Measurements from ENCODE around the gene MLLT10. TPM values are rescaled to one million over a fixed set of nuclear protein-coding genes. Genes with fewer than 3 reads are reported as not detected.
"Not testable (repeated sequence)": the region's sequence is repeated elsewhere in the genome, so short reads cannot be mapped to it uniquely, and the experiment has no call there.

The MLLT10 gene
- total and polyA plus RNA-seq, 4 experiments from 2014 or later: 5.2 to 73.4 (median 36.5) TPM

DNA sequence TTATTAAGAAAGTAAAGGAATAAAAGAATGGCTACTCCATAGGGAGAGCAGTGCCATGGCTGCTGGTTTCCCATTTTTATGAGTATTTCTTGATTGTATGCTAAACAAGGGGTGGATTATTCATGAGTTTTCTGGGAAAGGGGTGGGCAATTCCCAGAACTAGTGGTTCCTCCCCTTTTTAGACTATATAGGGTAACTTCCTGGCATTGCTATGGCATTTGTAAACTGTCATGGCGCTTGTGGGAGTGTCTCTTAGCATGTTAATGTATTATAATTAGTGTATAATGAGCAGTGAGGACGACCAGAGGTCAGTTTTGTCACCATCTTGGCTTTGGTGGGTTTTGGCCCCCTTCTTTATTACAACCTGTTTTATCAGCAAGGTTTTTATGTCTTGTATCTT, 40.5 kb downstream of the MLLT10 start:
- Mint-ChIP-seq H3K36me3 (peaks cover 37 to 44% of the 10 kb centered on the region in 2 donors), H3K4me1 (peaks cover 45 to 58% (median 51%) of the 10 kb centered on the region in 4 donors)
- H3K9me3 ChIP-seq (ENCODE audit: control insufficient read depth in 1 of 2, low read length in 2 of 2); intact Hi-C loops (cut with micrococcal nuclease); H3K27ac Mint-ChIP-seq; POLR2A ChIA-PET (ENCODE audit: partially characterized antibody); H3K9me3 Mint-ChIP-seq; H3K4me3 Mint-ChIP-seq; DNase-seq; H3K27ac ChIP-seq (ENCODE audit: low read depth, low read length); H3K36me3 ChIP-seq (ENCODE audit: insufficient read depth, low read length); CTCF ChIA-PET (ENCODE audit: partially characterized antibody); H3K4me3 ChIP-seq (ENCODE audit: low read length in 2 of 2); H3K27me3 ChIP-seq (ENCODE audit: insufficient read depth, low read length); H3K27me3 Mint-ChIP-seq: not testable (repeated sequence)
- H3K4me1 ChIP-seq (ENCODE audit: insufficient read depth, low read length): peaks cover 27% of the 10 kb centered on the region

- Mint-ChIP-seq H3K4me3 (no peak overlapping the region), H3K36me3 (peaks cover 37 to 39% of the 10 kb centered on the region in 2 donors), H3K4me1 (peaks cover 26 to 42% (median 36%) of the 10 kb centered on the region in 4 donors), H3K27me3 (no peaks in the 10 kb centered on the region), H3K27ac (peak overlapping the region in 2 of 7 donors; percentile 29 to 57), H3K9me3 (peaks cover 0 to 6% (median 2%) of the 10 kb centered on the region in 8 donors)
- Histone ChIP-seq H3K27me3 (ENCODE audit: insufficient read depth, low read length) (no peaks in the 10 kb centered on the region), H3K4me1 (ENCODE audit: insufficient read depth, low read length) (no peaks in the 10 kb centered on the region), H3K9me3 (ENCODE audit: control insufficient read depth in 1 of 2, low read length in 2 of 2) (no peaks in the 10 kb centered on the region), H3K27ac (ENCODE audit: low read depth, low read length) (no peak overlapping the region), H3K36me3 (ENCODE audit: insufficient read depth, low read length) (no peaks in the 10 kb centered on the region), H3K4me3 (ENCODE audit: low read length in 2 of 2) (no peak overlapping the region)
- CTCF ChIA-PET (ENCODE audit: partially characterized antibody): no interaction called here
- POLR2A ChIA-PET (ENCODE audit: partially characterized antibody): no interaction called here
- no peak for DNase-seq
- intact Hi-C loops (cut with micrococcal nuclease): no loop called here
These were observed 45.3 kb downstream of the MLLT10 start for GRCh38 chr10:21579291-21579690.

- H3K36me3 ChIP-seq (ENCODE audit: insufficient read depth, low read length); H3K4me3 ChIP-seq (ENCODE audit: low read length in 2 of 2); H3K9me3 Mint-ChIP-seq; H3K27me3 Mint-ChIP-seq; POLR2A ChIA-PET (ENCODE audit: partially characterized antibody); intact Hi-C loops (cut with micrococcal nuclease); H3K4me1 ChIP-seq (ENCODE audit: insufficient read depth, low read length); CTCF ChIA-PET (ENCODE audit: partially characterized antibody); H3K27ac ChIP-seq (ENCODE audit: low read depth, low read length); DNase-seq; H3K27me3 ChIP-seq (ENCODE audit: insufficient read depth, low read length); H3K9me3 ChIP-seq (ENCODE audit: control insufficient read depth in 1 of 2, low read length in 2 of 2): not testable (repeated sequence)
- Mint-ChIP-seq H3K27ac (peak overlapping the region in 3 of 7 donors; percentile 38 to 46 (median 41)), H3K36me3 (peaks cover 41 to 44% of the 10 kb centered on the region in 2 donors), H3K4me3 (peak overlapping the region in 2 of 8 donors; percentile 8 to 52), H3K4me1 (peaks cover 27 to 46% (median 37%) of the 10 kb centered on the region in 4 donors)
These were observed 47.4 kb downstream of the MLLT10 start for GRCh38 chr10:21581421-21581834.

DNA sequence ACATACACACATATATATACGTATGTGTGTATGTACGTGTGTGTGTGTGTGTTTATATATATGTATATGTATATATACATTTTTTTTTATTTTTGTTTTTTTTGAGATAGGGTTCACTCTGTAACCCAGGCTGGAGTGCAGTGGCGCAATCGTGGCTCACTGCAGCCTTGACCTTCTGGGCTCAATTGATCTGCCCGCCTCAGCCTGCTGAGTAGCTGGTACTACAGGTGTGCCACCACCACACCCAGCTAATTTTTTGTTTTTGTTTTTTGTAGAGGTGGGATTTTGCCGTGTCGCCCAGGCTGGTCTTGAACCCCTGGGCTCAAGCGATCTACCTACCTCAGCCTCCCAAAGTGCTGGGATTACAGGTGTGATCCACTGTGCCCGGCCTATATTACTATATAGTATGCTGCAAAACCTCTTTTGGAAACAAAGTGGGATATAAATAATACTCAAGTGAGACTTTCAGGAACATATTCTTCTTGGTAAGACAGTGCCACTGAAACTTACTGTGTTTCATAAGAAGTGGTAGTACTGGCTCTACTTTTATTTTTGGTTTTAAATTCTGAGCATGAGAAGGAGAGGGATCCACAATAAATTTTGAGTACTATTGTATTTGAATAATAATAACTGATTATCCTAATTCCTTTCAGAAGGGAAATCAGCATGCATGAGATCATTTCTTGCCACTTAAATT, 51.0 kb downstream of the MLLT10 start:
- peak overlapping the region in 3 of 8 donors; percentile 6 to 51 (median 11) for H3K4me3 Mint-ChIP-seq
- H3K27ac Mint-ChIP-seq: peak overlapping the region in 3 of 7 donors; percentile 29 to 70 (median 39)
- CTCF ChIA-PET (ENCODE audit: partially characterized antibody): no interaction called here
- H3K36me3 Mint-ChIP-seq: peaks cover 52 to 53% of the 10 kb centered on the region in 2 donors
- no peaks in the 10 kb centered on the region for H3K36me3 ChIP-seq (ENCODE audit: insufficient read depth, low read length)
- H3K27ac ChIP-seq (ENCODE audit: low read depth, low read length): no peak overlapping the region
- POLR2A ChIA-PET (ENCODE audit: partially characterized antibody): no interaction called here
- H3K4me1 Mint-ChIP-seq: peaks cover 24 to 55% (median 39%) of the 10 kb centered on the region in 4 donors
- H3K27me3 Mint-ChIP-seq: no peaks in the 10 kb centered on the region
- H3K4me1 ChIP-seq (ENCODE audit: insufficient read depth, low read length): peaks cover 8% of the 10 kb centered on the region
- no peak overlapping the region for H3K4me3 ChIP-seq (ENCODE audit: low read length in 2 of 2)
- no peaks in the 10 kb centered on the region for H3K27me3 ChIP-seq (ENCODE audit: insufficient read depth, low read length)
- no peak for DNase-seq
- peaks cover 0 to 6% (median 2%) of the 10 kb centered on the region in 8 donors for H3K9me3 Mint-ChIP-seq
- no peaks in the 10 kb centered on the region for H3K9me3 ChIP-seq (ENCODE audit: control insufficient read depth in 1 of 2, low read length in 2 of 2)
- intact Hi-C loops (cut with micrococcal nuclease): no loop called here

- Histone ChIP-seq H3K4me1 (ENCODE audit: insufficient read depth, low read length) (peaks cover 8% of the 10 kb centered on the region), H3K27ac (ENCODE audit: low read depth, low read length) (no peak overlapping the region), H3K27me3 (ENCODE audit: insufficient read depth, low read length) (no peaks in the 10 kb centered on the region), H3K9me3 (ENCODE audit: control insufficient read depth in 1 of 2, low read length in 2 of 2) (no peaks in the 10 kb centered on the region), H3K36me3 (ENCODE audit: insufficient read depth, low read length) (no peaks in the 10 kb centered on the region), H3K4me3 (ENCODE audit: low read length in 2 of 2) (no peak overlapping the region)
- Mint-ChIP-seq H3K36me3 (peaks cover 51 to 59% of the 10 kb centered on the region in 2 donors), H3K9me3 (peaks cover 0 to 6% (median 2%) of the 10 kb centered on the region in 8 donors), H3K27me3 (no peaks in the 10 kb centered on the region), H3K4me3 (no peak overlapping the region), H3K4me1 (peaks cover 17 to 60% (median 39%) of the 10 kb centered on the region in 4 donors), H3K27ac (no peak overlapping the region)
- intact Hi-C loops (cut with micrococcal nuclease): no loop called here
- no peak for DNase-seq
- ChIA-PET POLR2A (ENCODE audit: partially characterized antibody) (no interaction called here), CTCF (ENCODE audit: partially characterized antibody) (no interaction called here)
These were observed 53.4 kb downstream of the MLLT10 start for GRCh38 chr10:21587391-21587790.

DNA sequence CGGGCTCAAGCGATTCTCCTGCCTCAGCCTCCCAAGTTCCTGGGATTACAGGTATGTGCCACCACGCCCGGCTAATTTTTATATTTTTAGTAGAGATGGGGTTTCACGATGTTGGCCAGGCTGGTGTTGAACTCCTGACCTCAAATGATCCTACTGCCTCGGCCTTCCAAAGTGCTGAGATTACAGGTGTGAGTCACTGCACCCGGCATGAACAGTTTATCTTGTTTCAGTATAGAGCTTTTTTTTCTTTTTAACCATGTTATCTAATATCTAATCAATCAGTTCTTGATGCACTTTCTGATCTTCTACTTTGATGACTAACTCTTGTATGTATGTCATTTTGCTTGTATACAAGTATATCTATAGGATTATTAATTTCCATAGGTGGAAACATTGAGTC, 54.1 kb downstream of the MLLT10 start:
- H3K27me3 Mint-ChIP-seq; H3K9me3 ChIP-seq (ENCODE audit: control insufficient read depth in 1 of 2, low read length in 2 of 2); DNase-seq; POLR2A ChIA-PET (ENCODE audit: partially characterized antibody); H3K4me3 ChIP-seq (ENCODE audit: low read length in 2 of 2); H3K27ac ChIP-seq (ENCODE audit: low read depth, low read length); H3K9me3 Mint-ChIP-seq; H3K36me3 ChIP-seq (ENCODE audit: insufficient read depth, low read length); H3K4me1 ChIP-seq (ENCODE audit: insufficient read depth, low read length); intact Hi-C loops (cut with micrococcal nuclease); H3K27me3 ChIP-seq (ENCODE audit: insufficient read depth, low read length): not testable (repeated sequence)
- CTCF ChIA-PET (ENCODE audit: partially characterized antibody): interaction anchor here (1.3 kb wide), 1 partner anchor 15 kb away, joined by 3 read pairs; no protein-coding TSS in a partner anchor
- Mint-ChIP-seq H3K27ac (peak overlapping the region in 4 of 7 donors; percentile 10 to 64 (median 36)), H3K4me1 (peaks cover 19 to 61% (median 40%) of the 10 kb centered on the region in 4 donors), H3K36me3 (peaks cover 54 to 61% of the 10 kb centered on the region in 2 donors), H3K4me3 (peak overlapping the region in 1 of 8 donors; percentile 14)

DNA sequence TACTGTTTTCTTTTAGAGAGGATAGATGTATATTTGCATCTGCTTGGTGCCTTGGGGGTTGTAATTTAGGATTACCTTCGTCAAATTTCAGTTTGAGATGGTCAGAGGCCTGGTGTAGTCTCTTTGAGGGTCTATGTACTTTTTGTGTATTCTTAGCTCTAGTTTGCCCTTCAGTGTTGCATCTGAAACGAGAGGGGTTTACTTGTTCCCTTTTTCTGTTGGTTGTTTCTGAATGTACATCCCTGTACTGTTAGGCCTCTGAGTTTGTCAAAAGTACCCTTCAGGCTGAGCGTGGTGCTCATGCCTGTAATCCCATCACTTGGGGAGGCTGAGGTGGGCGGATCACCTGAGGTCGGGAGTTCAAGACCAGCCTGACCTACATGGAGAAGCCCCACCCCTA, 60.0 kb downstream of the MLLT10 start:
- H3K9me3 ChIP-seq (ENCODE audit: control insufficient read depth in 1 of 2, low read length in 2 of 2): no peaks in the 10 kb centered on the region
- Mint-ChIP-seq H3K9me3 (peaks cover 0 to 1% (median 0%) of the 10 kb centered on the region in 8 donors), H3K4me3 (no peak overlapping the region), H3K4me1 (peaks cover 14 to 44% (median 36%) of the 10 kb centered on the region in 4 donors), H3K27ac (no peak overlapping the region), H3K27me3 (no peaks in the 10 kb centered on the region), H3K36me3 (peaks cover 39 to 45% of the 10 kb centered on the region in 2 donors)
- POLR2A ChIA-PET (ENCODE audit: partially characterized antibody): no interaction called here
- H3K4me1 ChIP-seq (ENCODE audit: insufficient read depth, low read length): no peaks in the 10 kb centered on the region
- no peaks in the 10 kb centered on the region for H3K27me3 ChIP-seq (ENCODE audit: insufficient read depth, low read length)
- DNase-seq: no peak
- intact Hi-C loops (cut with micrococcal nuclease): no loop called here
- no peak overlapping the region for H3K4me3 ChIP-seq (ENCODE audit: low read length in 2 of 2)
- H3K27ac ChIP-seq (ENCODE audit: low read depth, low read length): no peak overlapping the region
- CTCF ChIA-PET (ENCODE audit: partially characterized antibody): no interaction called here
- peaks cover 4% of the 10 kb centered on the region for H3K36me3 ChIP-seq (ENCODE audit: insufficient read depth, low read length)
